ENCODE data around the gene HSD11B2. TPM values are rescaled to one million over a fixed set of nuclear protein-coding genes. Genes with fewer than 3 reads are reported as not detected.

HSD11B2 gene
- total and polyA plus RNA-seq, 2 of the 4 experiments (the other 2 are of a cell fraction) = 0.26 TPM; not detected in 1

GRCh38 chr16:67396159-67397035 lies 34.5 kb upstream of the HSD11B2 start:
- no peak overlapping the region; the same call in 1 of the 2 replicates for H2BK120ac ChIP-seq (ENCODE audit: low read depth, low read length)
- H3K56ac ChIP-seq (ENCODE audit: extremely low read depth, insufficient read depth, low read length) = no peak overlapping the region
- peaks cover 16% of the 10 kb centered on the region for H3K4me1 ChIP-seq (ENCODE audit: control insufficient read depth, insufficient read depth, low read length)
- ATAC-seq (ENCODE audit: low read depth) (peak; percentile 35), DNase-seq (peak; percentile 78)
- intact Hi-C loops (cut with micrococcal nuclease) (no loop called here), in situ Hi-C loops (cut with MboI; ENCODE audit: low sequenced_read_pairs) (no loop called here), dilution Hi-C loops (cut with HindIII; ENCODE audit: low sequenced_read_pairs, unreplicated experiment) (no loop called here)
- H4K5ac ChIP-seq (ENCODE audit: low read depth, low read length) = no peak overlapping the region
- H3K23ac ChIP-seq (ENCODE audit: low read depth, low read length) = no peak overlapping the region
- POLR2A ChIA-PET (ENCODE audit: unreplicated experiment) = no interaction called here
- no peak overlapping the region for H3K18ac ChIP-seq (ENCODE audit: low read depth, low read length)
- no peak overlapping the region for H2BK20ac ChIP-seq (ENCODE audit: low read depth, low read length)
- H4K91ac ChIP-seq (ENCODE audit: insufficient read depth, low read depth, low read length) = no peak overlapping the region; the same call in 1 of the 2 replicates
- 25% methylated on average over 16 of the region's 31 CpGs; no CpG with 5 or more reads in 1 of the 2 experiments for WGBS, 2 experiments (ENCODE audit: extremely low coverage in 2 of 2, insufficient read length in 1 of 2)
- no peaks in the 10 kb centered on the region for H4K20me1 ChIP-seq (ENCODE audit: insufficient read depth, low read length)
- H3K27me3 ChIP-seq (ENCODE audit: control insufficient read depth, insufficient read depth, low read length) = no peaks in the 10 kb centered on the region
- H3K9ac ChIP-seq (ENCODE audit: low read depth, low read length) = no peak overlapping the region
- no peak overlapping the region for H3K4me2 ChIP-seq (ENCODE audit: low read depth, low read length)
- CTCF ChIA-PET = interaction anchor here (0.8 kb wide), 1 partner anchor 136 kb away, joined by 3 read pairs; no protein-coding TSS in a partner anchor
- H2AFZ ChIP-seq (replicated peaks; ENCODE audit: low read length, poor library complexity) = peak overlapping the region; percentile 79
- no TSS peak for BruUV-seq (replicated peaks)
- H3K14ac ChIP-seq (replicated peaks; ENCODE audit: low read depth, low read length) = no peak overlapping the region
- no peak for TF ChIP-seq RFX5 (IDR thresholded peaks at IDR 0.05; ENCODE audit: low read depth, low read length)
- no peak for TF ChIP-seq SMC3 (IDR thresholded peaks at IDR 0.05; ENCODE audit: low read depth, low read length)
- no peak for TF ChIP-seq USF2 (IDR thresholded peaks at IDR 0.05; ENCODE audit: low read depth, low read length)
- TF ChIP-seq MAZ (IDR thresholded peaks at IDR 0.05; ENCODE audit: borderline replicate concordance, low read depth, low read length) = peak; percentile 98
- peak overlapping the region; percentile 39 for H3K4ac ChIP-seq (ENCODE audit: low read depth, low read length)
- no peaks in the 10 kb centered on the region for H3K79me1 ChIP-seq (ENCODE audit: low read depth in 1 of 2, low read length in 2 of 2)
- H3K9me1 ChIP-seq (ENCODE audit: insufficient read depth, low read length) = peaks cover 5% of the 10 kb centered on the region; the same call in 1 of the 2 replicates
- H2BK5ac ChIP-seq (ENCODE audit: low read depth, low read length, poor library complexity, severe bottlenecking) = no peak overlapping the region
- no peak overlapping the region for H3K4me3 ChIP-seq (ENCODE audit: insufficient read depth, low read depth, low read length)
- no peak overlapping the region for H2BK15ac ChIP-seq (ENCODE audit: low read depth, low read length)
- H2AK5ac ChIP-seq (ENCODE audit: low read depth, low read length) = peak overlapping the region; percentile 45; the same call in 1 of the 2 replicates
- no peak overlapping the region for H3K27ac ChIP-seq (ENCODE audit: insufficient read depth, low read length)
- peak overlapping the region; percentile 75 for H2AK9ac ChIP-seq (replicated peaks; ENCODE audit: low read depth, low read length, poor library complexity)
- H3K9me3 ChIP-seq (ENCODE audit: control insufficient read depth, insufficient read depth, low read length) = no peaks in the 10 kb centered on the region
- H3K36me3 ChIP-seq (ENCODE audit: control insufficient read depth, insufficient read depth, low read length) = no peaks in the 10 kb centered on the region
- H4K8ac ChIP-seq (ENCODE audit: low read depth in 2 of 2, low read length in 2 of 2) = peak overlapping the region in 1 of 2 experiments; percentile 14; a peak in 1 of 4 replicates

Data from IMR-90 (cell line).